Stomach smooth muscle (tissue), 2 donors: Measurements from ENCODE around the gene GULP1.
A peak's percentile ranks its signal among the peaks of the same experiment; 100 is the strongest.
"Not testable (repeated sequence)": the region's sequence is repeated elsewhere in the genome, so short reads cannot be mapped to it uniquely, and the experiment has no call there.

Source experiments
- H3K27ac ChIP-seq: one replicate; pipeline ENCODE4 v1.7.0; 2013; ENCODE audit warnings: mild to moderate bottlenecking, low read length, inconsistent platforms
- H3K27me3 ChIP-seq, 2 donors: one replicate each; pipeline ENCODE4 v1.7.0; 2013; ENCODE audit warnings: low read length in 2 of 2; ENCODE audit not compliant: insufficient read depth in 2 of 2, control insufficient read depth in 1 of 2
- H3K36me3 ChIP-seq, 2 donors: one replicate each; pipeline ENCODE4 v1.7.0; 2013; ENCODE audit warnings: low read length in 2 of 2; ENCODE audit not compliant: control insufficient read depth in 2 of 2, insufficient read depth in 2 of 2
- H3K4me1 ChIP-seq: one replicate; pipeline ENCODE4 v1.7.0; 2013; ENCODE audit warnings: low read length; ENCODE audit not compliant: control insufficient read depth, insufficient read depth
- H3K4me3 ChIP-seq, 2 donors: one replicate each; pipeline ENCODE4 v1.7.0; 2013; ENCODE audit warnings: low read length in 2 of 2
- H3K9ac ChIP-seq, 2 donors: one replicate each; pipeline ENCODE4 v1.7.0; 2013; ENCODE audit warnings: low read length in 2 of 2, mild to moderate bottlenecking in 1 of 2
- H3K9me3 ChIP-seq, 2 donors: one replicate each; pipeline ENCODE4 v1.7.0; 2013; ENCODE audit warnings: low read length in 2 of 2; ENCODE audit not compliant: control insufficient read depth in 2 of 2
- donor health status: healthy.
- donor health status: Pancreatic carcinoma.

Gene GULP1

GRCh38 chr2:188292348-188293239 lies 920 bp downstream of the GULP1 start:
- peak overlapping the region; percentile 88 for H3K27ac ChIP-seq
- peak overlapping the region; percentile 76 to 83 for H3K9ac ChIP-seq
- H3K27me3 ChIP-seq, result no peaks in the 10 kb centered on the region
- H3K36me3 ChIP-seq, result no peaks in the 10 kb centered on the region
- H3K4me1 ChIP-seq, result peaks cover 4% of the 10 kb centered on the region
- H3K4me3 ChIP-seq, result peak overlapping the region; percentile 91 to 98
- H3K9me3 ChIP-seq, result no peaks in the 10 kb centered on the region

- H3K4me3 ChIP-seq, result peak overlapping the region; percentile 91 to 98
- peak overlapping the region; percentile 62 to 83 for H3K9ac ChIP-seq
- H3K9me3 ChIP-seq, result no peaks in the 10 kb centered on the region
- H3K27me3 ChIP-seq, result no peaks in the 10 kb centered on the region
- H3K27ac ChIP-seq, result peak overlapping the region; percentile 50
- H3K4me1 ChIP-seq, result peaks cover 4% of the 10 kb centered on the region
- no peaks in the 10 kb centered on the region for H3K36me3 ChIP-seq
Measured at GRCh38 chr2:188293601-188294351, 2.1 kb downstream of the GULP1 start.

GRCh38 chr2:188294352-188294926 lies 2.8 kb downstream of the GULP1 start:
- H3K27ac ChIP-seq, result peak overlapping the region; percentile 50
- no peaks in the 10 kb centered on the region for H3K9me3 ChIP-seq
- H3K4me1 ChIP-seq, result peaks cover 4% of the 10 kb centered on the region
- H3K9ac ChIP-seq, result peak overlapping the region; percentile 51 to 83
- H3K4me3 ChIP-seq, result peak overlapping the region; percentile 91 to 98
- H3K27me3 ChIP-seq, result no peaks in the 10 kb centered on the region
- no peaks in the 10 kb centered on the region for H3K36me3 ChIP-seq

- H3K4me3 ChIP-seq, result peak overlapping the region in 1 of 2 donors; percentile 48
- H3K36me3 ChIP-seq, result no peaks in the 10 kb centered on the region
- H3K9me3 ChIP-seq, result no peaks in the 10 kb centered on the region
- H3K27me3 ChIP-seq, result no peaks in the 10 kb centered on the region
- H3K4me1 ChIP-seq, result peaks cover 4% of the 10 kb centered on the region
- no peak overlapping the region for H3K27ac ChIP-seq
- H3K9ac ChIP-seq, result no peak overlapping the region
Measured at GRCh38 chr2:188295067-188295685, 3.5 kb downstream of the GULP1 start.

- Histone ChIP-seq H3K9me3 (no peaks in the 10 kb centered on the region), H3K4me3 (no peak overlapping the region), H3K27me3 (no peaks in the 10 kb centered on the region), H3K27ac (no peak overlapping the region), H3K36me3 (no peaks in the 10 kb centered on the region), H3K4me1 (no peaks in the 10 kb centered on the region), H3K9ac (no peak overlapping the region)
Measured at GRCh38 chr2:188297978-188298377, 6.3 kb downstream of the GULP1 start.

- not testable (repeated sequence) for H3K36me3 ChIP-seq, H3K9me3 ChIP-seq, H3K27ac ChIP-seq, H3K27me3 ChIP-seq, H3K9ac ChIP-seq, H3K4me3 ChIP-seq, H3K4me1 ChIP-seq
Measured at GRCh38 chr2:188298937-188299371, 7.3 kb downstream of the GULP1 start.

GRCh38 chr2:188303363-188304031 lies 11.8 kb downstream of the GULP1 start:
- no peak overlapping the region for H3K9ac ChIP-seq
- no peaks in the 10 kb centered on the region for H3K9me3 ChIP-seq
- no peaks in the 10 kb centered on the region for H3K4me1 ChIP-seq
- H3K36me3 ChIP-seq, result no peaks in the 10 kb centered on the region
- H3K27ac ChIP-seq, result no peak overlapping the region
- no peak overlapping the region for H3K4me3 ChIP-seq
- no peaks in the 10 kb centered on the region for H3K27me3 ChIP-seq

- Histone ChIP-seq H3K27me3 (no peaks in the 10 kb centered on the region), H3K4me3 (no peak overlapping the region), H3K36me3 (no peaks in the 10 kb centered on the region), H3K27ac (no peak overlapping the region), H3K4me1 (no peaks in the 10 kb centered on the region), H3K9me3 (no peaks in the 10 kb centered on the region), H3K9ac (no peak overlapping the region)
Measured at GRCh38 chr2:188305271-188305670, 13.6 kb downstream of the GULP1 start.

GRCh38 chr2:188306271-188306670 lies 14.6 kb downstream of the GULP1 start:
- Histone ChIP-seq H3K27ac (no peak overlapping the region), H3K4me3 (no peak overlapping the region), H3K9me3 (no peaks in the 10 kb centered on the region), H3K36me3 (no peaks in the 10 kb centered on the region), H3K9ac (no peak overlapping the region), H3K27me3 (no peaks in the 10 kb centered on the region), H3K4me1 (no peaks in the 10 kb centered on the region)

GRCh38 chr2:188307850-188308283 lies 16.2 kb downstream of the GULP1 start:
- Histone ChIP-seq H3K9me3 (no peaks in the 10 kb centered on the region), H3K27ac (no peak overlapping the region), H3K4me1 (no peaks in the 10 kb centered on the region), H3K36me3 (no peaks in the 10 kb centered on the region), H3K4me3 (no peak overlapping the region), H3K27me3 (no peaks in the 10 kb centered on the region), H3K9ac (no peak overlapping the region)
